Neuronal stem cell (in vitro differentiated cells): ENCODE data around the gene RUFY4.

Experiments used
- DNase-seq: peaks from one replicate; pipeline ENCODE4 v3.0.0-alpha.2; 2013; ENCODE audit warnings: low spot score
- H2AFZ ChIP-seq: one replicate; pipeline ENCODE4 v1.6.1; 2013; ENCODE audit warnings: mild to moderate bottlenecking, low read length, inconsistent platforms
- H2AK5ac ChIP-seq: 2 replicates; pipeline ENCODE4 v1.6.1; 2013; ENCODE audit warnings: low read depth, mild to moderate bottlenecking, inconsistent platforms, low read length, moderate library complexity, mixed read lengths
- H2BK120ac ChIP-seq: 2 replicates; pipeline ENCODE4 v1.6.1; 2013; ENCODE audit warnings: low read depth, mild to moderate bottlenecking, inconsistent platforms, low read length, moderate library complexity, mixed read lengths
- H2BK12ac ChIP-seq: one replicate; pipeline ENCODE4 v1.6.1; 2013; ENCODE audit warnings: low read length, inconsistent platforms
- H2BK15ac ChIP-seq: 2 replicates; pipeline ENCODE4 v1.6.1; 2013; ENCODE audit warnings: mild to moderate bottlenecking, low read length, inconsistent platforms, mixed read lengths
- H2BK5ac ChIP-seq: one replicate; pipeline ENCODE4 v1.6.1; 2013; ENCODE audit warnings: inconsistent platforms, mild to moderate bottlenecking, low read length, moderate library complexity
- H3K14ac ChIP-seq: one replicate; pipeline ENCODE4 v1.6.1; 2013; ENCODE audit warnings: low read length, inconsistent platforms
- H3K18ac ChIP-seq: 2 replicates; pipeline ENCODE4 v1.6.1; 2013; ENCODE audit warnings: low read length, inconsistent platforms
- H3K23ac ChIP-seq: 2 replicates; pipeline ENCODE4 v1.6.1; 2013; ENCODE audit warnings: low read depth, mild to moderate bottlenecking, mixed read lengths, low read length, inconsistent platforms; ENCODE audit not compliant: poor library complexity
- H3K27ac ChIP-seq: replicated peaks from 3 replicates; pipeline ENCODE4 v1.5.1; 2013; ENCODE audit warnings: low read length, inconsistent platforms
- H3K27me3 ChIP-seq, 3 experiments: 2 replicates each; pipeline ENCODE4 v1.6.1; 2013; ENCODE audit warnings: low read length in 3 of 3, mild to moderate bottlenecking in 2 of 3, inconsistent platforms in 1 of 3, low read depth in 1 of 3, mixed read lengths in 1 of 3, moderate library complexity in 1 of 3; ENCODE audit not compliant: control insufficient read depth in 3 of 3, insufficient read depth in 3 of 3
- H3K36me3 ChIP-seq, 2 donors: replicated peaks in 1 of 2; 2 replicates each; pipeline ENCODE4 v1.6.1; 2013; ENCODE audit warnings: low read length in 2 of 2; ENCODE audit not compliant: control insufficient read depth in 2 of 2, insufficient read depth in 2 of 2
- H3K4ac ChIP-seq: 2 replicates; pipeline ENCODE4 v1.6.1; 2013; ENCODE audit warnings: inconsistent platforms, mild to moderate bottlenecking, low read length, moderate library complexity
- H3K4me1 ChIP-seq, 2 donors: 1 replicate in 1 of 2; 2 replicates in 1 of 2; pipeline ENCODE4 v1.6.1; 2013; ENCODE audit warnings: low read length in 2 of 2, low read depth in 1 of 2; ENCODE audit not compliant: control insufficient read depth in 2 of 2, insufficient read depth in 1 of 2
- H3K4me2 ChIP-seq: one replicate; pipeline ENCODE4 v1.6.1; 2013; ENCODE audit warnings: mild to moderate bottlenecking, low read length, inconsistent platforms; ENCODE audit not compliant: insufficient read depth, poor library complexity, severe bottlenecking
- H3K4me3 ChIP-seq, 2 donors: 2 replicates each; pipeline ENCODE4 v1.5.1; 2013; ENCODE audit warnings: low read length in 2 of 2, mild to moderate bottlenecking in 2 of 2, inconsistent platforms in 1 of 2, moderate library complexity in 1 of 2
- H3K79me1 ChIP-seq: one replicate; pipeline ENCODE4 v1.6.1; 2013; ENCODE audit warnings: low read depth, mild to moderate bottlenecking, inconsistent platforms, low read length, moderate library complexity
- H3K9ac ChIP-seq: one replicate; pipeline ENCODE4 v1.6.1; 2013; ENCODE audit warnings: mild to moderate bottlenecking, low read depth, low read length, inconsistent platforms; ENCODE audit not compliant: poor library complexity
- H3K9me3 ChIP-seq, 2 donors: replicated peaks in 1 of 2; 2 replicates each; pipeline versions ENCODE3 to v1.6.1; 2013; ENCODE audit warnings: low read length in 2 of 2, mild to moderate bottlenecking in 2 of 2, inconsistent platforms in 1 of 2, low read depth in 1 of 2, mixed read lengths in 1 of 2, moderate library complexity in 1 of 2; ENCODE audit not compliant: control insufficient read depth in 2 of 2, insufficient read depth in 1 of 2
- H4K8ac ChIP-seq: one replicate; pipeline ENCODE4 v1.6.1; 2013; ENCODE audit warnings: low read depth, mild to moderate bottlenecking, inconsistent platforms, low read length, moderate library complexity
- H4K91ac ChIP-seq: one replicate; pipeline ENCODE4 v1.6.1; 2013; ENCODE audit warnings: low read length, low read depth, mild to moderate bottlenecking, inconsistent platforms; ENCODE audit not compliant: poor library complexity
- WGBS, 2 donors: extraction: QIAGEN DNeasy Blood & Tissue Kit; methylation state at CpG; one replicate each; pipeline ENCODE4 v1.1.7; 2013; ENCODE audit warnings: missing lambda C conversion rate in 2 of 2, mixed read lengths in 1 of 2; ENCODE audit not compliant: insufficient read length in 2 of 2, insufficient replicate concordance in 1 of 2; ENCODE audit errors: extremely low coverage in 2 of 2; 5-methylcytosine and 5-hydroxymethylcytosine counted together

The RUFY4 gene

DNA sequence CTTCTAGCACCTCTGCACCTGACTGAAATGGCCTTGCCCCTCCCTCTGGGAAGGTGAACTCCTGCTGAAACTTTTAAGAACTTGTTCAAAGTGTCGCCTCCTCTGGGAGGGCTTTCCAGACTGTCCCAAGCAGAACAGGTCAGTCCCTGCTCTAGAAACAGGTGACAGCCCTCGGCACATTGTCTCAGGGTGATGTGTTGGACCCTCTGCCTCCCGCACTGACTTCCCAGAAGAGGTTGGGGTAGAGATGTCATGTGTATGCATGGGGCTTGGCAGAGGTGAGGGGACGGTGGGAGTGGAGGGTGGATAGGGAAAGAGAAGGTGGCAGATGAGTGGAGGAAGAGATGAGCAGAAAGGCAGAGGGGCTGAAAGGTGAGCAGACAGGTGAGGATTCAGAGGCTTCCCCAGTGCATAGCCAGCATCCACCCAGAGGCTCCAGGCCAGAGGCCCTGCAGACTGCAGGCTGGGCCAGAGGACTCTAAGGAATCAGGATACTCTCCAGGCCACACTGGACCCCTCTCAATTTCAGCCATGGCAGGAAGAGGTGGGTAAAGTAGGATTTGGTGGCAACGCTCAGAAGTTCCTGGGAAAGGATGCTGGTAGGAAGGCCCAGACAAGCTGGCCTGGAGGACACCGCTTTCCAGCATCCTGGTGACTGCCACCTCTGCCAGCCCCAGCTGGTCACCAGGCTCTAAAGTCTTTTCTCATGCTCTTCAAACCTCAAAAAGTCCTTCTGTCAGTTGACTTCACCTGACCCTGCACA is 41.4 kb upstream of the RUFY4 start:
- no peaks in the 10 kb centered on the region for H3K9me3 ChIP-seq
- no peak overlapping the region for H2AFZ ChIP-seq
- no peak overlapping the region for H3K23ac ChIP-seq
- H2AK5ac ChIP-seq = peak overlapping the region; percentile 41
- peak overlapping the region; percentile 69 for H2BK15ac ChIP-seq
- H3K4ac ChIP-seq = no peak overlapping the region
- H3K9ac ChIP-seq = no peak overlapping the region
- no peak overlapping the region for H4K8ac ChIP-seq
- H2BK5ac ChIP-seq = peak overlapping the region; percentile 25
- no peaks in the 10 kb centered on the region for H3K36me3 ChIP-seq
- H3K18ac ChIP-seq = peak overlapping the region; percentile 54
- no peak overlapping the region for H3K27ac ChIP-seq
- H3K14ac ChIP-seq = no peak overlapping the region
- H3K4me2 ChIP-seq = no peak overlapping the region
- no CpG with 5 or more reads among the region's 6 CpGs for WGBS, 2 donors
- peak overlapping the region; percentile 36 for H2BK12ac ChIP-seq
- peaks cover 0 to 30% (median 2%) of the 10 kb centered on the region in 3 experiments for H3K27me3 ChIP-seq
- peak overlapping the region; percentile 77 for H2BK120ac ChIP-seq
- DNase-seq = no peak
- no peak overlapping the region for H4K91ac ChIP-seq
- peaks cover 2% of the 10 kb centered on the region for H3K79me1 ChIP-seq
- H3K4me3 ChIP-seq = no peak overlapping the region
- peaks cover 0 to 15% of the 10 kb centered on the region in 2 donors for H3K4me1 ChIP-seq

DNA sequence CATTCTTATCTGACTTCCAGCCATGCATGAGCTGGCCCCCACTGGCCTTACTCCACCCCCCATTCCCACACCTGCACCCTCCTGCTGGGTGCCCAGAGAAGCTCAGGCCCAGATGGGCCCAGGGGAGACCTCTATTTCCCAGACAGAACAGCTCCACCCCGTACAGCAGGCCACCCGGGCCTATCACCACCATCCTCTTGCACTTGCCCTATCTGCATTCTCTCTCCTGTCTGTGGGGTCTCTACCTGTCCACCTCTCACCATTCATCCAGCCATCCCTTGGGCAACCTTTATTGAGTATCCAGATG is 40.9 kb upstream of the RUFY4 start:
- H3K23ac ChIP-seq = no peak overlapping the region
- H2BK15ac ChIP-seq = no peak overlapping the region
- H2AK5ac ChIP-seq = peak overlapping the region; percentile 22
- H3K4ac ChIP-seq = no peak overlapping the region
- no peak overlapping the region for H4K8ac ChIP-seq
- H2BK120ac ChIP-seq = peak overlapping the region; percentile 20
- no peak overlapping the region for H3K14ac ChIP-seq
- H2AFZ ChIP-seq = no peak overlapping the region
- peaks cover 0 to 10% of the 10 kb centered on the region in 2 donors for H3K4me1 ChIP-seq
- H3K9ac ChIP-seq = no peak overlapping the region
- H3K36me3 ChIP-seq = no peaks in the 10 kb centered on the region
- no peak for DNase-seq
- WGBS, 2 donors = no CpG with 5 or more reads among the region's 2 CpGs
- no peak overlapping the region for H3K4me2 ChIP-seq
- H3K9me3 ChIP-seq = no peaks in the 10 kb centered on the region
- peak overlapping the region; percentile 25 for H2BK5ac ChIP-seq
- H3K27me3 ChIP-seq = peaks cover under 1 to 35% (median 8%) of the 10 kb centered on the region in 3 experiments
- H3K18ac ChIP-seq = no peak overlapping the region
- peaks cover 2% of the 10 kb centered on the region for H3K79me1 ChIP-seq
- no peak overlapping the region for H3K4me3 ChIP-seq
- no peak overlapping the region for H3K27ac ChIP-seq
- H2BK12ac ChIP-seq = no peak overlapping the region
- no peak overlapping the region for H4K91ac ChIP-seq

GRCh38 chr2:218028562-218029348 is 40.3 kb upstream of the RUFY4 start:
- Histone ChIP-seq H3K27ac (no peak overlapping the region), H4K91ac (no peak overlapping the region), H2BK12ac (peak overlapping the region; percentile 53), H3K27me3 (peaks cover 6 to 41% (median 14%) of the 10 kb centered on the region in 3 experiments), H3K36me3 (no peaks in the 10 kb centered on the region), H3K23ac (no peak overlapping the region), H4K8ac (no peak overlapping the region), H3K9ac (no peak overlapping the region), H3K4ac (no peak overlapping the region), H2BK5ac (no peak overlapping the region), H3K4me1 (peaks cover 0 to 11% of the 10 kb centered on the region in 2 donors), H3K18ac (no peak overlapping the region), H3K79me1 (peaks cover 2% of the 10 kb centered on the region), H3K9me3 (no peaks in the 10 kb centered on the region), H2AK5ac (peak overlapping the region; percentile 22), H3K4me2 (no peak overlapping the region), H2BK120ac (peak overlapping the region; percentile 20), H2AFZ (no peak overlapping the region), H3K14ac (no peak overlapping the region), H3K4me3 (no peak overlapping the region), H2BK15ac (no peak overlapping the region)
- DNase-seq = no peak
- WGBS, 2 donors = no CpG with 5 or more reads among the region's 6 CpGs
